Vagina (tissue), 2 donors: ENCODE results near the gene RNF223.

Experiments used
- POLR2A ChIP-seq, 2 donors: fragments of 450-650 bp; IDR thresholded peaks; one replicate each; pipeline ENCODE4 v1.6.1; 2017; ENCODE audit warnings: antibody characterized with exemption in 2 of 2, mild to moderate bottlenecking in 2 of 2, moderate library complexity in 2 of 2
- TF ChIP-seq, protein P1 (sequence below), 3 experiments: fragments of 450-650 bp in 2 of 3; fragments of 200-600 bp in 1 of 3; sonication (generic) in 1 of 3; IDR thresholded peaks; one replicate each; pipeline ENCODE4 v1.5.1; 2017 to 2019; ENCODE audit warnings: antibody characterized with exemption in 3 of 3, mild to moderate bottlenecking in 2 of 3, moderate library complexity in 2 of 3

DNA sequence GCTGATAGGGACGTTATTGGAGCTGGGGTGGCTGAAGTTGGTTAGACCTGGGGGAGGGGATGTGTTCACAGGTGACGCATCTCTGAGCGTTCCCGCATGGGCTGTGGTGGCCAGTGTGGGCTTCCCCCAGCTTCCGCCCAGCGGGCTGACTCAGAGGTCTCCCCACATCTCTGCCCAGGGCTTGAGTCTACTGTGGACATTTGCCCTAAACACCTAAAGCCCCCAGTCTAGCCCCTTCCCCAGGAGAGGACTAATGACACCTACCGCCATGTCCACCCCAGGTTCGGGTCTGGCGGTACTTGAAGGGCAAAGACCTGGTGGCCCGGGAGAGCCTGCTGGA is 52.2 kb downstream of the RNF223 start:
- no peak for TF ChIP-seq POLR2A (IDR thresholded peaks at IDR 0.05)
- TF ChIP-seq, protein P1, sequence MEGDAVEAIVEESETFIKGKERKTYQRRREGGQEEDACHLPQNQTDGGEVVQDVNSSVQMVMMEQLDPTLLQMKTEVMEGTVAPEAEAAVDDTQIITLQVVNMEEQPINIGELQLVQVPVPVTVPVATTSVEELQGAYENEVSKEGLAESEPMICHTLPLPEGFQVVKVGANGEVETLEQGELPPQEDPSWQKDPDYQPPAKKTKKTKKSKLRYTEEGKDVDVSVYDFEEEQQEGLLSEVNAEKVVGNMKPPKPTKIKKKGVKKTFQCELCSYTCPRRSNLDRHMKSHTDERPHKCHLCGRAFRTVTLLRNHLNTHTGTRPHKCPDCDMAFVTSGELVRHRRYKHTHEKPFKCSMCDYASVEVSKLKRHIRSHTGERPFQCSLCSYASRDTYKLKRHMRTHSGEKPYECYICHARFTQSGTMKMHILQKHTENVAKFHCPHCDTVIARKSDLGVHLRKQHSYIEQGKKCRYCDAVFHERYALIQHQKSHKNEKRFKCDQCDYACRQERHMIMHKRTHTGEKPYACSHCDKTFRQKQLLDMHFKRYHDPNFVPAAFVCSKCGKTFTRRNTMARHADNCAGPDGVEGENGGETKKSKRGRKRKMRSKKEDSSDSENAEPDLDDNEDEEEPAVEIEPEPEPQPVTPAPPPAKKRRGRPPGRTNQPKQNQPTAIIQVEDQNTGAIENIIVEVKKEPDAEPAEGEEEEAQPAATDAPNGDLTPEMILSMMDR (IDR thresholded peaks at IDR 0.05) = no peak
